ENCODE measurements around the gene COQ10B.

COQ10B gene

DNA sequence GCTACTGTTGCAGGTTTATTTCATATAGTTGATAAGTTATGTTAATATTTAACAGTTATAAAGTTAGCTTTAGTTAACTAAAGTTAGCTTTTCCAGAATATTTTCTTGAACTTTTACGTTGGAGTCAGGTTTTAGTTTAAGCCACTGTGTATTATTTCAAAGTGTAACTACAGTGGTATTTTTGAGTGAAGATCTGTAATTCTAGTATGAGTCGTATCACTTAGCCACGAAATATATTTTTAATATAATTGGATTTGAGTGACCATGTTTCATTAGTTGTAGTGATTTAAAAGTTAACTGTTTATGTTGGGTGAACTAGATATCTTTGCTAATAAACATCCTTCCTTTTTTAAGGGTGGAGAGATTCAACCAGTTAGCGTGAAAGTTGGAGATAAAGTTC, 49.3 kb downstream of the COQ10B start:
- DNase-seq = no peak

DNA sequence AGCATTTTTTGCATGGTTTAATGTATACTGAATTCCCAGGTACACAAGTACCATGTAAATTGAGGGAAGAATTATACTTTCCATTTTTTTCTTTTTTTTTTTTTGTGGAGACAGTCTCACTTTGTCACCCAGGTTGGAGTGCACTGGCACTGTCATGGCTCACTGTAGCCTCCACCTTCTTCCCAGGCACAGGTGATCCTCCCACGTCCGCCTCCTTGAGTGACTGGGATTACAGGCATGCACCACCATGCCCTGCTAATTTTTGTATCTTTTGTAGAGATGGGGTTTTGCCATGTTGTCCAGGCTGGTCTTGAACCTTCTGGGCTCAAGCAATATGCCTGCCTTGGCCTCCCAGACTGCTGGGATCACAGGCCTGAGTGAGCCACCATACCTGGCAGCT, 50.6 kb downstream of the COQ10B start:
- DNase-seq = no peak

DNA sequence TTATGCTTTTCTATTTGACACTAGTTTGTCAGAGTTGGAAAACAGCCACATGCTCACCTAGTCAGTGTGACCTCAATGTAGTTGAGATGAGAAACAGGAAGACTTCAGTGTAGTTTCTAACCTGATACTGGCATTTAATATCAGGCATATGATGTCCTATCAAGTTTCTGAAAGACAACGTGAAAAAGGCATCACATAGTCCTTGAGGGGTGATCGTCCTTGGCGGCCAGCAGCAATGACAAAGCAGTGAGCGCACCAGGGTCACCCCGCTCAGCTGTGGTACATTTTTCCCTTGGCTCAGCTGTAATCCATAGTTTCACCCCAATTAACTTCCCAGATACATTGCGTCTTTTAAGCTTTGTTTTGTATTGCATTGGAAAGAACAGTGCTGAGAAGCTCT, 51.2 kb downstream of the COQ10B start:
- no peak for DNase-seq

DNA sequence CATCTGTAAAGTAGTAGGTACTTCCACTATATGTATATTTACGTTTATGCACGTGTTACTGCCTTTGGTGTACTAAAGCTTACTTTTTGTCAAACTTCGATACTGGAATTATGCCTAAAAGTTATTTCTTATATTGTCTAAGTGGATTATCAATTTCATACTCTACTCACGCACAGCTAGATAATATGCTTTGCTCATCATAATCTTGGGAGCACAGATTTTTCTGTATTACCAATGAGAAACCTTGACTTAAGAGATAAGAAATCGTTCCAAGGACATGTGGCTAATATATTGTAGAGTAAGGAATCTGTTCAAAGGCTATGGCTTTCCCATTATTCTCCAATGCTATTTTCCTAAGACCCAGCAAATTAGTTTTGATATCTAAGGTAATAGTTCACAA, 53.3 kb downstream of the COQ10B start:
- DNase-seq = no peak

DNA sequence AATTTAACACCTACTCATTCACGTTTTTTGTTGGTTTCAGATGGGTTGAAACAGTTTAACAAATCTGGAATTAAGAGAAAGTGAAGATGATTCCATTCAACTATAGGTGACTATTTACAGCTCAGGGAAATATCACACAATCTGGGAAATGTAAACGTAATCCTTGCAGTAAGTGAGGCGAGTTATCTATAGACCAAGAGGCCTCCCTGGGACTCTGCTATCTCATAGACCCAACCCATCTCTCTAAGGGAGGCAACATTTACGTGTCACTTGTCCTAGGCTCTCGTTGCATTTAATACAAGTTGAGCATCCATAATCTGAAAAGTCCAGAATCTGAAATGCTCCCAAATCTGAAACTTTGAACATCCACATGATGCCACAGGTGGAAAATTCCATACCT, 60.6 kb downstream of the COQ10B start:
- no peak for DNase-seq

DNA sequence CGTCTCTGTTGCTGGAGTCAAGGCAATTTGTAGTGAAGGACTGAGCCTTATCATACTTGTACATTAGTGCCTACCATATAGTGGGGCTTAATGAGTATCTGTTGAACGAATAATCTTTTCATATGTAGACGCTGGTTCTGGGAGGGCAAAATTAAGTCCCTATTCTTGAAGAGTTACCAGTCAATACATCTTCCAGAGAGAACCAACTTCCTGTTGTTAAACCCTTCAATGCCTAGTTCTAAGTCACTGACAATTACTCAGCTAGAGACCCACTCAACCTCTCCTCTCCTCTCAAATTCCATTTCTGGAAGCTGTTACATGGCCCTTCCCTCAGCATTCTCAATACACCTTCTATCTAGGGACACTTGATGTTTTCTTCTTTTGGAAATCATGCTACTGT, 61.4 kb downstream of the COQ10B start:
- no peak for DNase-seq

DNA sequence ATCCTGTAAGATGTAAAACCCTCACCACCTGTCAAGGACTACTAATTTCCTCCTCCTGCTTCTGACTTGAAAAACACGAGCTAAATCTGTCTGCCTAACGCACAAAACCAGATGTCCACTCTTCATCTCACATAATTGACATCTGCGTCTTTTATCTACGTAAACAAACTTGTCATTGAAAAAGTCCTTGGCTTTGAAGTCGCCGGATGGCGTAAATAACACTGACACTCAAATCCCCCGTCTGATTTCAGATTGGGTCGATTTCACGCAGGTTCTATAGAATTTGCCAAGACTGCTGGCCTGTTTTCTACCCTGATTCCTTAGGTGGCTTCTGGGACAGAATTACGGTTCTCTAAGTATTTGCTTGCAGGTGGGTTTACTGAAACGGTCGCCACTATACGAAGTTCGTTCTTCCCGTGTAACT, 62.0 kb downstream of the COQ10B start:
- no peak for DNase-seq

DNA sequence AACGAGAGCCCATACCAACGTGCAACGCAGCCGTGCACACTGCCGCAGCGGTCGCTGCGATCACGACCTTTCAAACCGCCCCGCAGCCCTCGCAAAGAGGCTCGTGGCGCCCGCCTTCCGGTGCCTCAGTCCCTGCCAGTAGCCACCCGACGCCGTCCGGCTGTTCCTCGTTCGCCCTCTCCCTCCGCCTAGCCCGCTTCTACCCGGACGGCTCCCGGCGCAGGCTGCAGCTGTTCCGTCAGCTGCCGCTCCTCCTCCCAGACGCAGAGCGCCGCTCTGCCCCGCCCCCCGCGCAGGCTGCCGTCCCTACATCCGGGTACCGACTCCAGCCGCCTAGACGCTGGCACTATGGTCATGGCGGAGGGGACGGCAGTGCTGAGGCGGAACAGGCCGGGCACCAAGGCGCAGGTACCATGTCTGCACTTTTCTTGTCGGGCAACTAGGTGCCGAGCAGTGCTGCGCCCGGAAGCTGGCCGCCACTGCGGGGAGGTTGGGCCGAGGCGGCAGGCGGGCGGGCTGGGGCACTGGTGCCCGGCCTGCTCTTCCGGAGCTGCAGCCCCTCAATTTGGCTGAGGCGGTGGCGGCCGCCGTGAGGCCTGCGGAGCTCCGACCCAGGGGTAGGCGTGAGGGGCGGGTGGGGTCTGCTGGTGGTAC, 62.5 kb downstream of the COQ10B start, which contains the start of gene MOB4:
TSS of gene MOB4 (plus strand) at position 328 of the 654 bp plus-strand sequence. CDS start at position 349, 21 bp downstream.
- DNase-seq = peak; percentile 90

DNA sequence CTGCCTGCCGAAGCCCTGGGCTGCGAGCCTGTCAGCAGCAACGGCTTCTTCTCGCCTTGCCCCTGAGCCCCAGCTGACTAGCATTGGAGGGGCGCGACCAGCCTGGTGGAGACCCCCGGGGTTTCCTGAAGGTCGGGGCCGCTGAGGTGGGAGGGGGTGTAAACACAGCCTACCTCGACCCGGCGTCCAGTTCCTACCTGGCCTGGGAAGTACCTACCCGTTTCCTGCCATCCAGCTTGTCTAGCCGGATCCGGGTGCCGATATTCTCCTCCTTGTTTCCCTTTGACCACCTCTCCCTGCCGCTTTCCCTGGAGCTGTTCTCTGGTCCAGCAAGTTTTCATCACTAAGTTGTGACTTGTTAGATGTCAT, 63.0 kb downstream of the COQ10B start:
- no peak for DNase-seq

DNA sequence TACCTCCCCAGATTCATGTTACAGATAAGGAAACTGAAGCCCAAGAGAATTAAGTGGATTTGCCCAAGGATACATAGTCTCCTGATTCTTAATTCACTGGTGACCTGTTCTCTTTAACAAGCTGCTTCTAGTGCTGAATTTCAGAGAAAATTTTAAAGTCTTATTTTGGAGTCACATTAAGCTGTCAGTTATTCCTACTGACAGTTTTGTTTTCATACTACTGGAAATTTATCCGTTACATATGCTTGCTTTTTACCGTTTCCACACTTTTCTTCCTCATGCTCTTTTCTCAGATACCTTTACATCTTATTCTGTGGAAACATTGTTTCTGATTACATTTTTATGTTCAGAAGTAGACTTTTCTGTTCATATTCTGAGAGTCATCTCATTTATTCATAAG, 63.8 kb downstream of the COQ10B start:
- DNase-seq = no peak

Measured in activated CD4-positive, alpha-beta T cell treated with anti-CD3 and anti-CD28 coated beads for 4 hours (primary cell).